Activated CD4-positive, CD25-positive, alpha-beta regulatory T cell treated with anti-CD3 and anti-CD28 coated beads, Interleukin-2, amount 50 U/mL, for 24 hours (primary cell): ENCODE results near the gene ACOX2.

ENCODE experiments used
- ATAC-seq, 2 donors: fragments of 150-1000 bp; cut with Tn5 transposase; one replicate each; pipeline ENCODE4 v1.10.0; 2021; ENCODE audit warnings: mild to moderate bottlenecking in 1 of 2, moderate library complexity in 1 of 2

ACOX2 gene

GRCh38 chr3:58471025-58471887, 65.7 kb downstream of the ACOX2 start:
- ATAC-seq, result peak; percentile 85 to 91

- no peak for ATAC-seq
These were observed 66.5 kb downstream of the ACOX2 start for GRCh38 chr3:58470363-58471024.

- ATAC-seq, result no peak
These were observed 67.9 kb downstream of the ACOX2 start for GRCh38 chr3:58469096-58469495.

GRCh38 chr3:58466899-58467563, 70.0 kb downstream of the ACOX2 start:
- ATAC-seq, result no peak

- ATAC-seq, result peak; percentile 46 to 55
These were observed 72.1 kb downstream of the ACOX2 start for GRCh38 chr3:58464866-58465265.

- ATAC-seq, result no peak
These were observed 73.1 kb downstream of the ACOX2 start for GRCh38 chr3:58463942-58464271.

GRCh38 chr3:58463181-58463941, 73.6 kb downstream of the ACOX2 start:
- ATAC-seq, result peak; percentile 91 to 96

GRCh38 chr3:58462829-58463180, 74.2 kb downstream of the ACOX2 start:
- no peak for ATAC-seq

- no peak for ATAC-seq
These were observed 77.8 kb downstream of the ACOX2 start for GRCh38 chr3:58459160-58459559.
